Measurements from ENCODE around the gene USP2.

GRCh38 chr11:119341222-119342022 is 40.1 kb downstream of the USP2 start:
- TF ChIP-seq, protein P1, sequence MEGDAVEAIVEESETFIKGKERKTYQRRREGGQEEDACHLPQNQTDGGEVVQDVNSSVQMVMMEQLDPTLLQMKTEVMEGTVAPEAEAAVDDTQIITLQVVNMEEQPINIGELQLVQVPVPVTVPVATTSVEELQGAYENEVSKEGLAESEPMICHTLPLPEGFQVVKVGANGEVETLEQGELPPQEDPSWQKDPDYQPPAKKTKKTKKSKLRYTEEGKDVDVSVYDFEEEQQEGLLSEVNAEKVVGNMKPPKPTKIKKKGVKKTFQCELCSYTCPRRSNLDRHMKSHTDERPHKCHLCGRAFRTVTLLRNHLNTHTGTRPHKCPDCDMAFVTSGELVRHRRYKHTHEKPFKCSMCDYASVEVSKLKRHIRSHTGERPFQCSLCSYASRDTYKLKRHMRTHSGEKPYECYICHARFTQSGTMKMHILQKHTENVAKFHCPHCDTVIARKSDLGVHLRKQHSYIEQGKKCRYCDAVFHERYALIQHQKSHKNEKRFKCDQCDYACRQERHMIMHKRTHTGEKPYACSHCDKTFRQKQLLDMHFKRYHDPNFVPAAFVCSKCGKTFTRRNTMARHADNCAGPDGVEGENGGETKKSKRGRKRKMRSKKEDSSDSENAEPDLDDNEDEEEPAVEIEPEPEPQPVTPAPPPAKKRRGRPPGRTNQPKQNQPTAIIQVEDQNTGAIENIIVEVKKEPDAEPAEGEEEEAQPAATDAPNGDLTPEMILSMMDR (IDR thresholded peaks at IDR 0.05; ENCODE audit: low read depth, low read length), result no peak
- no peak for TF ChIP-seq POLR2A (IDR thresholded peaks at IDR 0.05; ENCODE audit: extremely low read depth, insufficient read length)

Data from NB4 (cell line).